NCI-H446 treated with DMSO at 0.1 percent for 48 hours (cell line): ENCODE results near the gene RDH13.
A peak's percentile ranks its signal among the peaks of the same experiment; 100 is the strongest.
"Not testable (repeated sequence)": the region's sequence is repeated elsewhere in the genome, so short reads cannot be mapped to it uniquely, and the experiment has no call there.

ENCODE experiments used
- DNase-seq: peaks from one replicate; lab custom pipeline; 2025; lab: John Stamatoyannopoulos, UW

RDH13 gene

GRCh38 chr19:55062735-55063491, at the start of gene RDH13:
RDH13 (minus strand) TSS chr19:55063148; CDS start chr19:55063032, 116 bp downstream.
- DNase-seq, result peak; percentile 94

- no peak for DNase-seq
Measured at GRCh38 chr19:55112246-55112776, 49.4 kb upstream of the RDH13 start.

GRCh38 chr19:55111238-55111831, 48.4 kb upstream of the RDH13 start:
- DNase-seq, result no peak

GRCh38 chr19:55109527-55110291, 46.8 kb upstream of the RDH13 start:
- DNase-seq, result no peak

GRCh38 chr19:55107252-55107651, 44.3 kb upstream of the RDH13 start:
- DNase-seq, result not testable (repeated sequence)

- DNase-seq, result no peak
Measured at GRCh38 chr19:55106591-55106990, 43.6 kb upstream of the RDH13 start.

- no peak for DNase-seq
Measured at GRCh38 chr19:55105237-55105636, 42.3 kb upstream of the RDH13 start.

DNA sequence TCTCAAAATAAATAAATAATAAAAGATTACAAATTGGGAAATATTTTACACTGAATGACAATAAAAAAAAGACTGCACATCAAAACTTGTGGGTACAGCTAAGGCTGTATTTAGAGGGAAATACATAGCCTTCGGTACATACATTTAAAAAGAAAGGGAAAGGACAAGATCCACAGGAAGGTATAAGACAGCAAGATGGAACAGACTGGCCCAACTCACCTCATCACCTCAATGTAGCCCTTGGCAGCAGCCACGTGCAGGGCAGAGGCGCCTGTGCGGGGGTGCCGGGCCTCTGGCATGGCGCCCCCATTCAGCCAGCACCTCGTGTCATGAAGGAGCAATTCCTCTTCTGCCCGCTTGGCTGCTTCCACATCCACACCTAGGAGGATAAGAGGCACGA, 40.2 kb upstream of the RDH13 start:
- DNase-seq, result no peak

DNA sequence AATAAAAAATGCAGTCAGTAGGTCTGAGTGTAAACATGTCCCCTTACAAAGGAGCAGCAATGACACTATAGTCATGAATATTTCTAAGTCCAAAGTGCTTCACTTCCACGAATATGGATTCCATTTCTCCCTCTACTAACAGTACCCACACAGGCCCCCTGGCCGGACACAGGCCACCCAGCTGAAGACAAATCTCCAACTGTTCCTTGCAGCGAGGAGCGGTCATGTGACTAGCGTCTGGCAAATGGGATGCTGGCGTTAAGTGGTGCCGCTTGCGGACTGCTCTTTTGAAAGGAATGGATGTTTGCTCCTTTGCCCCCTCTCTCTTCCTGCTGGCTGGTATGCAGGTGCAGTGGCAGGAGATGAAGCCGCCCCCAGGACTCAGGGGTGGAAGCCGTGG, 38.3 kb upstream of the RDH13 start:
- DNase-seq, result no peak

- no peak for DNase-seq
Measured at GRCh38 chr19:55099557-55100506, 36.9 kb upstream of the RDH13 start.

DNA sequence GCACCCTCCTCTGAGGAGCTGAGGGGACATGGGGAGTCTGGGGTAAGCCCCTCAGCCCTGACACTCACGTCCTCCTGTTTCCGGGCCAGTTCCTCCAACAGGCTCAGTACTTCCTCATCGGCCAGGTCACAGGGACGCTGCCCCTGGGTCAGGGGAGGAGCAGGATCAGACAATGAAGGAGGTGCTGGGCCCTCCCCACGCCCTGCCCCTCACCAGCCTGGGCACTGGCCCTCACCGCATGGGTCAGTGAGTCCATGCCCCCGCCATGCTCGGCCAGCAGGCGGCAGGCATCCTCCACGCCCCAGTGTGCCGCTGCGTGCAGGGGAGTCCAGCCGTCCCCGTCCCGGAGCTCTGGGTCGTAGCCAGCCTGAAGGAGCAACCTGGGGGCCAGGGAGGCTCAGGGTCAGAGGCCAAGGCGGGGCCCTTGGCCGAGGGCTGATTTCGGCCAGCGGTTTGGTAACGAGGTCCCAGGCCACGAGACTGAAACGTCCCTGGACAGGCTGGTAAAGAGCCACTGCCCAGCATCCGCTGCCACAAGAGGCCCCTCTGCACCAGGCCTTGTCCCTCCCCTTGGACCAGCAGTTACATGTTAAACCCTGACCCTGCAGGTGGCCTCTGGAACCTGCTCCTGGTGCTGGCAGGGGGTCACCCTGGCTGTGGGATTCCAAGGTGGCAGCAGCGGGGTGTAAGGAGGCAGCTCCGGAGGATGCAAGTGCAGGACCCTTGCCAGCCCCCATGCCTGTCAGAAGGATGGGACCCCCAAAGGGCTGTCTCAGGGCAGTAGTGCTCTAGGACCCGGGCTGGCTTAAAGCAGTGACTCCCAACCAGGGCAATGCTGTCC, 36.0 kb upstream of the RDH13 start:
- DNase-seq, result no peak

DNA sequence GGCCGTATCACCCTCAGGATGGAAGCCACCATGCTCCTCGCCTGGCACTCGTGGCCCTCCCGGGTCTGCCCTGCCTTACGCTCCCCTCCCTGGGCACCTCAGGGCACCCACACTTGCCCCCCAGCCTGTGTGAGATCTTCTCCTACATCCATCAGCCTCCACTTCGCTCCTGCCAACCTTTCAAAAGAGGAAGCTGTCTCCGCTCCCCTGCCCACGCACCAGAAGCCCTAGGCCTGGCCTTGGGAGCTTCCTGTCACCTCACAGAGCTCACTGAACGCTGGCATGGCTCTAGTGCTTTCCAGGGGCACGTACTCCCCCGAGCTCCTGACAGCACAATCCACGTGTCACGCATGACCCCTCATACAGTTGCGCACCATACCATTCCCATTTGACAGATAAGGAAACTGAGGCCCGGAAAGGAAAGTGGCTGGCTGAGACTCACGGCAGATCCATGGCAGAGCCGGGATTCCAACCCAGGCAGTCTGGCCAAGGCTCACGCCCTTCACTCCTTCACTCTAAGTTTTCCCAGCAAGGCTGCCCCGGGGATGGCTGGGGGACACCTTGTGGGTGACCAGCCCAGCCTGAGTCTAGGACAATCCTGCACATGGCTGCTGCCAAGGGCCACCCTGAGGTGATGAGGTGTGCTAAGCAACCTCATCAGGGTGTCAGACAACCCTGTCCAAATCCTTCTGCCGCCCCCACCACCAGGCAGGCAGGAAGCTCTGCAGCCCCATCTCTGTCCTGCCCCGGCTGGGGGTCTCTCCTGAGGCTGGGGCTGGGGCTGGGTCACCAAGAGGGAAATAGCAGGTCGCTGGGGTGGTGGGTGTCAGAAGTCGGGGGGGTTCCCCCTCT, 35.1 kb upstream of the RDH13 start:
- no peak for DNase-seq

DNA sequence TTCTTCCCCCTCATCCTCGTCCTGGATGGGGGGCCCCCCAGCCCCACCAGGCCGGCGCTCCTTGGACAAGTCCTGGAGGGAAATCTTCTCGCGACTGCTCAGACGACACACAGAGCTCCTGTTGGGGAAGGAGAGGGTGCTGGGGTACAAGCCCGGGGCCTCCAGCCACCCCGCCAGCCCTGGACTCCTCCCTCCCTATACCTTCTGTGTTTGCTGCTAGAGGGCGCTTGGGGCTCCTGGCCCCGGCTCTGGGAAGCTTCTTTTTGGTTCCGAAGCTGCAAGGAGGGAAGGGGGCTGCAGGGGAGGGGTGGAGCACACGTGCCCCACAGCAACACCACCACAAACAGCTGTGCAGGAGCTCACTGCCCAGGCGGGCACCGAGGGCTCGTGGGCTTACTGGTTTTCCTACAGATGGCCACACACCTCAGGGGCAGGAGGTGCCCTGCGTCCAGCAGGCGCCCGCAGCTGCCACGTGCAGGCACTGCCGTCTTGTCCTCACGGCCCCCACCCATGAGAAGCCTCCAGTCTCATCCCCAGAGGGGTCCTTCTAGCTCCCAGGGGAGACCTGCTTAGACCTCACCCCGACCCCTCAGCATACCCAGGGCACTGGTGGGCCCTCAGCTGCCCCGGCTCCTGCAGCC, 33.2 kb upstream of the RDH13 start:
- DNase-seq, result no peak

DNA sequence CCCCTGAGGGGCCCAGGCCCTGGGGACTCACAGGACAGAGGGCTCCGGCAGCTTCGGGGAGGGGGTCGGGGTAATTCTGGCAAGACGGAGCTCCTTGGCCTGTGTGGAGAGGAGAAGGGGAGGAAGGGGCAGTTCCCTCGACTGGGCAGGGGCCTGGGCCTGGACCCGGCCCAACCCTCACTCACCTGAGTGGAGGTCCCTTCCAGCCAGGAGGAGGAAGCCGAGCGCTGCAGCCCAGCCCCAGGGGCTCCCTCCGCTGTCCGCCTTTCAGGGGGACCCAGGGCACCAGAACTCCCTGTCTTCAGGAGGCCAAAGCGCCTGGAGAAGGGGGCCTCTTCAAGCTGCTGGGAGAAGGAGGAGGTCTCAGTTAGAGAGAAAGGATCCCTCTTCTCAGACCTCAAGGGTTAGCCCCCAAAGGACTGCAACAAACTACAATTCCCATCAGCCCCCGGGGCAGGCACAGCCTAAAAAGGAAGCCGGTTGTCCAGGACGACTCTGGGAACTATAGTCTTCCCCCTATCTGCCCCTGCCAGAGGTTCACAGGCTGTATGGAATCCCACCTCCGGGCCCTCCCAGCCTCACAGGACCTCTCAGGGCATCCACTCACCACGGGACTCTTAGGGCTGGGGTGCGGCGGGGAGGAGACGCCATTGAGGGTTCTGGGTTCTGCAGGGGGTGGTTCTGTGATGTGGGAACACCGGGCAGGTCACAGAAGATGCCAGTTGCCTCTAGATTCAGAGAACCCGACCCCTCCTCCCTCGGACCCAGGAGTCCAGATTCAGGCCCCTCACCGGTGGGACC, 32.5 kb upstream of the RDH13 start:
- no peak for DNase-seq

- DNase-seq, result no peak
Measured at GRCh38 chr19:55094456-55095259, 31.7 kb upstream of the RDH13 start.

- DNase-seq, result no peak
Measured at GRCh38 chr19:55092423-55093318, 29.7 kb upstream of the RDH13 start.
